GM10248 (cell line): ENCODE results near the gene NR4A1.

Source experiments
- CTCF ChIA-PET: fragments of 300-600 bp; sonication (Branson Sonifier 250); formaldehyde crosslinking; extraction: SDS; loops from one replicate; lab custom pipeline; 2021; ENCODE audit warnings: antibody characterized with exemption; lab: Yijun Ruan, JAX
- POLR2A ChIA-PET: fragments of 350-650 bp; sonication (Branson Sonifier 250); formaldehyde crosslinking; extraction: SDS; loops from one replicate; lab custom pipeline; 2020; ENCODE audit warnings: antibody characterized with exemption; lab: Yijun Ruan, JAX
- DNase-seq: peaks from one replicate; pipeline ENCODE4 v3.0.0; 2012; ENCODE audit errors: extremely low spot score
- TF ChIP-seq, protein P1 (sequence below): IDR thresholded peaks from 2 replicates; pipeline ENCODE4 v1.5.1; 2012; ENCODE audit warnings: mild to moderate bottlenecking, low read depth; ENCODE audit errors: extremely low read depth, missing control alignments, control extremely low read depth

NR4A1 gene

DNA sequence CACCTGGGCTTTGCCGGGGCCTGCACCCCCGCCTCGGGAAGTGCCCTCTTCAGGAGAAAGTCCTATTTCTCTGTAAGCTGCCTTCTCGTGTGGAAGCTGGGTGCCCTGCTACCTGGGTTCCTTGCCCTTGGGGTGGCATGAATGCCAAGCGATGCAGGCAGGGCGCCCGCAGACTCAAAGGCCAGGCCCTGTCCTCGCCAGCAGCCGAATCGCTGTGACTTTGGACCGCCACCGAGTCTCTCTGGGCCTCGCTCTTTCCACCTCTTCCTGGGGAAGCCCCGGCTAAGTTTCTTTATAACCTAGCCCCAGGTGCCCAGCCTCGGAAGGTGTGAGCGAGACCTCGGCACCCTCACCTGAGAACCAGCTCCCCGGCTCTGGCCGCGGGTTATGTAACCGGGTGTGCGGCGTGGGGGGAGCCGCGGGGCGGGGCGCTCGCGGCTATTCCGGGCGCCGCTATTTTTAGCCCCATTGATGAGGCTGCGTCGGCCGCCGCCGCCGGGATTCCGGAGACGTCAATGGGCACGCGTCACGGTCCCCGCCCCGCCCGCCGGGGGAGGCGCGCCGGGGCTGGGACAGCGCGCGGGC is 14.6 kb upstream of the NR4A1 start:
- POLR2A ChIA-PET = interaction anchor here (1.5 kb wide), 1 partner anchor 14 kb away, joined by 6 read pairs; the partner anchor contains the start of gene NR4A1

GRCh38 chr12:52037248-52037861 is 13.9 kb upstream of the NR4A1 start:
- ChIA-PET CTCF (interaction anchor here (1.5 to 33.0 kb wide), 3 partner anchors 14 to 83 kb away, joined by 6 to 1220 read pairs (median 172); partner anchors contain the start of genes ATG101, NR4A1 and SMIM41), POLR2A (no interaction called here)
- TF ChIP-seq, protein P1, sequence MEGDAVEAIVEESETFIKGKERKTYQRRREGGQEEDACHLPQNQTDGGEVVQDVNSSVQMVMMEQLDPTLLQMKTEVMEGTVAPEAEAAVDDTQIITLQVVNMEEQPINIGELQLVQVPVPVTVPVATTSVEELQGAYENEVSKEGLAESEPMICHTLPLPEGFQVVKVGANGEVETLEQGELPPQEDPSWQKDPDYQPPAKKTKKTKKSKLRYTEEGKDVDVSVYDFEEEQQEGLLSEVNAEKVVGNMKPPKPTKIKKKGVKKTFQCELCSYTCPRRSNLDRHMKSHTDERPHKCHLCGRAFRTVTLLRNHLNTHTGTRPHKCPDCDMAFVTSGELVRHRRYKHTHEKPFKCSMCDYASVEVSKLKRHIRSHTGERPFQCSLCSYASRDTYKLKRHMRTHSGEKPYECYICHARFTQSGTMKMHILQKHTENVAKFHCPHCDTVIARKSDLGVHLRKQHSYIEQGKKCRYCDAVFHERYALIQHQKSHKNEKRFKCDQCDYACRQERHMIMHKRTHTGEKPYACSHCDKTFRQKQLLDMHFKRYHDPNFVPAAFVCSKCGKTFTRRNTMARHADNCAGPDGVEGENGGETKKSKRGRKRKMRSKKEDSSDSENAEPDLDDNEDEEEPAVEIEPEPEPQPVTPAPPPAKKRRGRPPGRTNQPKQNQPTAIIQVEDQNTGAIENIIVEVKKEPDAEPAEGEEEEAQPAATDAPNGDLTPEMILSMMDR = no peak
- DNase-seq = no peak

More for the DNA sequence above, 14.6 kb upstream of the NR4A1 start:
- CTCF ChIA-PET = interaction anchor here (1.2 to 33.0 kb wide), 5 partner anchors 9 to 85 kb away, joined by 3 to 1220 read pairs (median 6); partner anchors contain the start of genes ATG101, NR4A1 and SMIM41
- TF ChIP-seq, protein P1 = no peak
- peak; percentile 77 for DNase-seq

GRCh38 chr12:52038447-52038846 is 12.8 kb upstream of the NR4A1 start:
- no peak for DNase-seq
- TF ChIP-seq, protein P1 = no peak
- ChIA-PET POLR2A (interaction anchor here (1.8 kb wide), 1 partner anchor 12 kb away, joined by 8 read pairs; the partner anchor contains the start of gene NR4A1), CTCF (interaction anchor here (1.1 to 33.0 kb wide), 4 partner anchors 15 to 78 kb away, joined by 3 to 1220 read pairs (median 88); partner anchors contain the start of genes ATG101, NR4A1 and SMIM41)

GRCh38 chr12:52041035-52041434 is 10.2 kb upstream of the NR4A1 start:
- POLR2A ChIA-PET = interaction anchor here (2.4 kb wide), 1 partner anchor 10 kb away, joined by 10 read pairs; the partner anchor contains the start of gene NR4A1

DNA sequence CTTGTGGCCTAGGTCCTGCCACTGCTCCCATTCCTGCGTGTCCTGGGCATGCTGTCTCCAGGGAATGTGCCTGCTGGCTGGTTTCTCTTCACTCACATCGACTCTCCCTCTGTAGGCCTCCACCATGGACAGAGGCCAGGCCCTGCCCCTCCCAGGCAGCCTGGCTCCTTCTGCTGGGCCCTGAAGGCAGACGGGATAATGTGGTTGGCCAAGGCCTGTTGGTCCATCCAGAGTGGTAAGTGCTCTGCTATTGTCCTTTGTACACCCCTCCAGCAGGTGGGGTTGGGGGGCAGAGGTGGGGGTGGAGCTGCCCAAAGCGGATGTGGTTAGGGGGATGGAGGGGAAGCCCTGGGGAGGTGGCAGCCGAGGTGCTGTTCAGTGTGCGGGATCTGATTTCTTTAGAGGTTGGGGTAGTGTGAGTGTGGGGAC is 9.5 kb upstream of the NR4A1 start:
- POLR2A ChIA-PET = interaction anchor here (0.5 to 2.4 kb wide), 3 partner anchors 10 to 310 kb away, joined by 3 to 10 read pairs (median 4); partner anchors contain the start of gene NR4A1
- TF ChIP-seq, protein P1 = peak; percentile 34
- peak; percentile 65 for DNase-seq
- CTCF ChIA-PET = interaction anchor here (13.7 to 33.0 kb wide), 2 partner anchors 18 to 29 kb away, joined by 172 to 1220 read pairs; partner anchors contain the start of genes ATG101, NR4A1 and SMIM41

More at GRCh38 chr12:52041035-52041434, 10.2 kb upstream of the NR4A1 start:
- TF ChIP-seq, protein P1 = no peak
- no peak for DNase-seq
- CTCF ChIA-PET = interaction anchor here (1.1 to 33.0 kb wide), 3 partner anchors 8 to 30 kb away, joined by 5 to 1220 read pairs (median 172); partner anchors contain the start of genes ATG101, NR4A1 and SMIM41
